GM12891 (cell line): ENCODE results near the gene CTAGE8.
"Not testable (repeated sequence)": the region's sequence is repeated elsewhere in the genome, so short reads cannot be mapped to it uniquely, and the experiment has no call there.

Experiments
- POLR2A ChIP-seq: IDR thresholded peaks from 2 replicates; pipeline ENCODE4 v1.6.1; 2011; ENCODE audit warnings: low read depth, low read length, control low read depth
- POU2F2 ChIP-seq: IDR thresholded peaks from 2 replicates; pipeline ENCODE4 v1.6.1; 2011; ENCODE audit warnings: low read depth, mild to moderate bottlenecking, control low read depth, low read length, moderate library complexity
- TAF1 ChIP-seq: IDR thresholded peaks from 2 replicates; pipeline ENCODE4 v1.6.1; 2011; ENCODE audit warnings: low read depth, low read length, control low read depth

GRCh38 chr7:144247674-144248330 lies 21.3 kb downstream of the CTAGE8 start:
- TF ChIP-seq TAF1, POLR2A, POU2F2: not testable (repeated sequence)
